Stimulated activated effector memory CD8-positive, alpha-beta T cell treated with anti-CD3 and anti-CD28 coated beads, Interleukin-12 subunit alpha, Interleukin-12 subunit beta, amount 100 ng/mL, for 72 hours (primary cell): ENCODE results near the gene NF2.

Source experiments
- ATAC-seq: fragments of 150-1000 bp; cut with Tn5 transposase; 2 replicates; pipeline ENCODE4 v1.10.0; 2021
- DNase-seq, 2 donors: peaks; one replicate each; pipeline ENCODE4 v3.0.0; 2021 to 2022; ENCODE audit warnings: low spot score in 2 of 2
- H3K27ac Mint-ChIP-seq: one replicate; pipeline ENCODE4 v1.8.0; 2022; ENCODE audit warnings: mild to moderate bottlenecking, mixed read lengths
- H3K36me3 Mint-ChIP-seq: one replicate; pipeline ENCODE4 v1.8.0; 2022; ENCODE audit warnings: mild to moderate bottlenecking, mixed read lengths
- H3K4me1 Mint-ChIP-seq: one replicate; pipeline ENCODE4 v1.8.0; 2022; ENCODE audit warnings: mixed read lengths
- H3K4me3 Mint-ChIP-seq: one replicate; pipeline ENCODE4 v1.8.0; 2022; ENCODE audit warnings: mild to moderate bottlenecking, mixed read lengths
- H3K9me3 Mint-ChIP-seq: one replicate; pipeline ENCODE4 v1.8.0; 2022; ENCODE audit warnings: mixed read lengths

The NF2 gene

GRCh38 chr22:29634847-29635246 lies 31.4 kb downstream of the NF2 start:
- Mint-ChIP-seq H3K4me1 (peaks cover 30% of the 10 kb centered on the region), H3K4me3 (no peak overlapping the region), H3K36me3 (peaks cover 35% of the 10 kb centered on the region), H3K9me3 (no peaks in the 10 kb centered on the region), H3K27ac (no peak overlapping the region)
- no peak for ATAC-seq
- DNase-seq = no peak

- Mint-ChIP-seq H3K4me1 (peaks cover 30% of the 10 kb centered on the region), H3K27ac (no peak overlapping the region), H3K36me3 (peaks cover 35% of the 10 kb centered on the region), H3K9me3 (no peaks in the 10 kb centered on the region), H3K4me3 (no peak overlapping the region)
- ATAC-seq (peak; percentile 46), DNase-seq (no peak)
Measured at GRCh38 chr22:29635734-29636357, 32.4 kb downstream of the NF2 start.

- no peaks in the 10 kb centered on the region for H3K9me3 Mint-ChIP-seq
- ATAC-seq = no peak
- H3K4me3 Mint-ChIP-seq = no peak overlapping the region
- H3K36me3 Mint-ChIP-seq = peaks cover 36% of the 10 kb centered on the region
- peaks cover 35% of the 10 kb centered on the region for H3K4me1 Mint-ChIP-seq
- no peak overlapping the region for H3K27ac Mint-ChIP-seq
- no peak for DNase-seq
Measured at GRCh38 chr22:29636751-29637150, 33.3 kb downstream of the NF2 start.

- Mint-ChIP-seq H3K4me1 (peaks cover 38% of the 10 kb centered on the region), H3K27ac (no peak overlapping the region), H3K9me3 (no peaks in the 10 kb centered on the region)
Measured at GRCh38 chr22:29637181-29637580, 33.7 kb downstream of the NF2 start.

GRCh38 chr22:29638678-29639077 lies 35.2 kb downstream of the NF2 start:
- Mint-ChIP-seq H3K9me3 (no peaks in the 10 kb centered on the region), H3K4me3 (no peak overlapping the region), H3K27ac (peak overlapping the region; percentile 26), H3K4me1 (peaks cover 31% of the 10 kb centered on the region), H3K36me3 (peaks cover 46% of the 10 kb centered on the region)
- no peak for DNase-seq
- no peak for ATAC-seq

More at GRCh38 chr22:29637181-29637580, 33.7 kb downstream of the NF2 start:
- DNase-seq (no peak), ATAC-seq (no peak)
- peaks cover 37% of the 10 kb centered on the region for H3K36me3 Mint-ChIP-seq
- no peak overlapping the region for H3K4me3 Mint-ChIP-seq

GRCh38 chr22:29639096-29639495 lies 35.7 kb downstream of the NF2 start:
- peak overlapping the region; percentile 26 for H3K27ac Mint-ChIP-seq
- no peak overlapping the region for H3K4me3 Mint-ChIP-seq
- H3K4me1 Mint-ChIP-seq = peaks cover 28% of the 10 kb centered on the region
- no peaks in the 10 kb centered on the region for H3K9me3 Mint-ChIP-seq
- ATAC-seq (no peak), DNase-seq (no peak)
- H3K36me3 Mint-ChIP-seq = peaks cover 46% of the 10 kb centered on the region

GRCh38 chr22:29641042-29641699 lies 37.7 kb downstream of the NF2 start:
- H3K4me1 Mint-ChIP-seq = peaks cover 28% of the 10 kb centered on the region
- H3K9me3 Mint-ChIP-seq = no peaks in the 10 kb centered on the region
- no peak for ATAC-seq
- DNase-seq = no peak
- H3K27ac Mint-ChIP-seq = peak overlapping the region; percentile 90
- no peak overlapping the region for H3K4me3 Mint-ChIP-seq
- H3K36me3 Mint-ChIP-seq = peaks cover 49% of the 10 kb centered on the region

GRCh38 chr22:29641700-29642330 lies 38.4 kb downstream of the NF2 start:
- Mint-ChIP-seq H3K9me3 (no peaks in the 10 kb centered on the region), H3K4me3 (peak overlapping the region; percentile 27), H3K36me3 (peaks cover 55% of the 10 kb centered on the region), H3K4me1 (peaks cover 28% of the 10 kb centered on the region), H3K27ac (peak overlapping the region; percentile 90)
- peak; percentile 96 for ATAC-seq
- DNase-seq = peak in 1 of 2 donors; percentile 58

- Mint-ChIP-seq H3K4me3 (peak overlapping the region; percentile 27), H3K27ac (peak overlapping the region; percentile 90), H3K4me1 (peaks cover 28% of the 10 kb centered on the region), H3K9me3 (no peaks in the 10 kb centered on the region), H3K36me3 (peaks cover 55% of the 10 kb centered on the region)
- peak; percentile 41 for ATAC-seq
- peak in 1 of 2 donors; percentile 57 for DNase-seq
Measured at GRCh38 chr22:29642694-29643093, 39.3 kb downstream of the NF2 start.

GRCh38 chr22:29647954-29648737 lies 44.7 kb downstream of the NF2 start:
- Mint-ChIP-seq H3K36me3 (peaks cover 35% of the 10 kb centered on the region), H3K27ac (peak overlapping the region; percentile 50), H3K4me3 (no peak overlapping the region), H3K4me1 (no peaks in the 10 kb centered on the region), H3K9me3 (no peaks in the 10 kb centered on the region)
- no peak for ATAC-seq
- no peak for DNase-seq

- H3K4me1 Mint-ChIP-seq = no peaks in the 10 kb centered on the region
- ATAC-seq (no peak), DNase-seq (no peak)
- H3K9me3 Mint-ChIP-seq = no peaks in the 10 kb centered on the region
- H3K36me3 Mint-ChIP-seq = peaks cover 37% of the 10 kb centered on the region
- no peak overlapping the region for H3K27ac Mint-ChIP-seq
- H3K4me3 Mint-ChIP-seq = no peak overlapping the region
Measured at GRCh38 chr22:29650370-29650769, 46.9 kb downstream of the NF2 start.

GRCh38 chr22:29651652-29652051 lies 48.2 kb downstream of the NF2 start:
- Mint-ChIP-seq H3K4me1 (no peaks in the 10 kb centered on the region), H3K9me3 (no peaks in the 10 kb centered on the region), H3K27ac (no peak overlapping the region), H3K36me3 (peaks cover 42% of the 10 kb centered on the region), H3K4me3 (no peak overlapping the region)
- no peak for ATAC-seq
- DNase-seq = no peak

- Mint-ChIP-seq H3K9me3 (no peaks in the 10 kb centered on the region), H3K27ac (no peak overlapping the region), H3K4me3 (no peak overlapping the region), H3K36me3 (peaks cover 34% of the 10 kb centered on the region), H3K4me1 (no peaks in the 10 kb centered on the region)
- ATAC-seq (no peak), DNase-seq (no peak)
Measured at GRCh38 chr22:29654420-29654819, 51.0 kb downstream of the NF2 start.

GRCh38 chr22:29654882-29655281 lies 51.4 kb downstream of the NF2 start:
- H3K36me3 Mint-ChIP-seq = peaks cover 34% of the 10 kb centered on the region
- ATAC-seq = no peak
- no peaks in the 10 kb centered on the region for H3K4me1 Mint-ChIP-seq
- H3K9me3 Mint-ChIP-seq = no peaks in the 10 kb centered on the region
- no peak overlapping the region for H3K4me3 Mint-ChIP-seq
- H3K27ac Mint-ChIP-seq = no peak overlapping the region
- DNase-seq = no peak

- H3K36me3 Mint-ChIP-seq = peaks cover 62% of the 10 kb centered on the region
- no peaks in the 10 kb centered on the region for H3K9me3 Mint-ChIP-seq
- no peak overlapping the region for H3K27ac Mint-ChIP-seq
- no peak overlapping the region for H3K4me3 Mint-ChIP-seq
- H3K4me1 Mint-ChIP-seq = no peaks in the 10 kb centered on the region
- ATAC-seq = no peak
- DNase-seq = no peak
Measured at GRCh38 chr22:29658176-29658575, 54.7 kb downstream of the NF2 start.
